HepG2 (cell line): Measurements from ENCODE around the gene ZXDC. TPM values are rescaled to one million over a fixed set of nuclear protein-coding genes. Genes with fewer than 3 reads are reported as not detected.

Source experiments
- ATAC-seq: fragments of 200-7000 bp; cut with Tn5 transposase; 3 replicates; pipeline ENCODE4 v1.9.1; 2020; ENCODE audit warnings: mild to moderate bottlenecking, moderate library complexity
- BruUV-seq: library from RNA; stranded (reverse); fragments of 400-500 nt; replicated peaks from 2 replicates; lab custom pipeline; 2021; lab: Mats Ljungman, UMichigan
- CTCF ChIA-PET: fragments of 300-600 bp; formaldehyde crosslinking; extraction: SDS; loops from one replicate; lab custom pipeline; 2021; ENCODE audit warnings: low total read pairs, inconsistent platforms, low intra/inter-chr PET ratio; lab: Yijun Ruan, JAX
- POLR2A ChIA-PET: fragments of 350-600 bp; sonication (Branson Sonifier 250); formaldehyde crosslinking; loops from one replicate; lab custom pipeline; 2020; ENCODE audit warnings: antibody characterized with exemption, inconsistent platforms; lab: Yijun Ruan, JAX
- DNase-seq: peaks from one replicate; pipeline ENCODE4 v3.0.0-alpha.2; 2015; ENCODE audit warnings: low spot score
- FAIRE-seq: peaks from 3 replicates; lab custom pipeline; 2011; peaks lifted over from hg19 to GRCh38; lab: Jason Lieb, UNC
- H2AFZ ChIP-seq: one replicate; pipeline ENCODE4 v1.6.1; 2011; ENCODE audit warnings: low read length, inconsistent platforms
- H3K27ac ChIP-seq: fragments of 300-600 bp; 3 replicates; pipeline ENCODE4 v1.8.0; 2011; ENCODE audit warnings: mixed run types, mild to moderate bottlenecking, mixed read lengths, low read length, inconsistent platforms; ENCODE audit not compliant: insufficient read depth; ENCODE audit errors: extremely low read length
- H3K27me3 ChIP-seq, 2 experiments: fragments of 200-600 bp in 1 of 2; 2 replicates in 1 of 2; 3 replicates in 1 of 2; pipeline versions ENCODE4 v1.6.0 to v1.8.0; 2011; ENCODE audit warnings: low read length in 2 of 2, mild to moderate bottlenecking in 2 of 2, moderate library complexity in 2 of 2, inconsistent platforms in 1 of 2; ENCODE audit not compliant: insufficient read depth in 2 of 2, control insufficient read depth in 1 of 2
- H3K36me3 ChIP-seq, 2 experiments: fragments of 200-600 bp in 1 of 2; replicated peaks in 1 of 2; 2 replicates in 1 of 2; 3 replicates in 1 of 2; pipeline versions ENCODE4 v1.5.1 to v1.8.0; 2011; ENCODE audit warnings: low read length in 2 of 2, inconsistent platforms in 1 of 2; ENCODE audit not compliant: insufficient read depth in 2 of 2, control insufficient read depth in 1 of 2
- H3K4me1 ChIP-seq: 2 replicates; pipeline ENCODE4 v1.5.1; 2012; ENCODE audit warnings: low read length, inconsistent platforms; ENCODE audit not compliant: insufficient read depth
- H3K4me2 ChIP-seq: 2 replicates; pipeline ENCODE4 v1.6.0; 2011; ENCODE audit warnings: low read depth, low read length, inconsistent platforms
- H3K4me3 ChIP-seq, 3 experiments: fragments of 200-600 bp in 1 of 3; sonication (generic), shearing (Covaris generic) in 1 of 3; replicated peaks in 1 of 3; 2 replicates each; pipeline ENCODE4 v1.5.1; 2011 to 2016; ENCODE audit warnings: low read length in 3 of 3, inconsistent platforms in 2 of 3, low read depth in 2 of 3, mild to moderate bottlenecking in 2 of 3, control low read depth in 1 of 3, mixed read lengths in 1 of 3; ENCODE audit not compliant: insufficient read depth in 1 of 3
- H3K79me2 ChIP-seq: one replicate; pipeline ENCODE4 v1.6.1; 2011; ENCODE audit warnings: low read length, inconsistent platforms; ENCODE audit not compliant: insufficient read depth
- H3K9ac ChIP-seq: 2 replicates; pipeline ENCODE4 v1.6.0; 2011; ENCODE audit warnings: mild to moderate bottlenecking, low read depth, low read length, inconsistent platforms; ENCODE audit not compliant: insufficient read depth
- H3K9me3 ChIP-seq: 2 replicates; pipeline ENCODE4 v1.5.1; 2012; ENCODE audit warnings: mild to moderate bottlenecking, low read length
- H4K20me1 ChIP-seq: 2 replicates; pipeline ENCODE4 v1.6.0; 2011; ENCODE audit warnings: inconsistent platforms, mild to moderate bottlenecking, low read length, moderate library complexity; ENCODE audit not compliant: insufficient read depth
- ARID5B ChIP-seq: IDR thresholded peaks from 2 replicates; pipeline ENCODE4 v1.4.0; 2020; ENCODE audit warnings: mild to moderate bottlenecking, missing genetic modification reagents
- FOXC1 ChIP-seq: sonication (generic); formaldehyde crosslinking; IDR thresholded peaks from 2 replicates; pipeline ENCODE4 v1.8.0; 2022; ENCODE audit warnings: mild to moderate bottlenecking, missing genetic modification reagents, borderline replicate concordance
- HBP1 ChIP-seq: IDR thresholded peaks from 2 replicates; pipeline ENCODE4 v1.6.1; 2016; ENCODE audit warnings: low read depth, control low read depth
- HOXA9 ChIP-seq: sonication (generic); formaldehyde crosslinking; IDR thresholded peaks from 2 replicates; pipeline ENCODE4 v1.8.1; 2022; ENCODE audit warnings: missing genetic modification reagents, mild to moderate bottlenecking, moderate library complexity, borderline replicate concordance
- MATR3 ChIP-seq: sonication (generic); formaldehyde crosslinking; IDR thresholded peaks from 2 replicates; pipeline ENCODE4 v1.4.0; 2020; ENCODE audit warnings: missing genetic modification reagents
- MLX ChIP-seq: IDR thresholded peaks from 2 replicates; pipeline ENCODE4 v1.6.1; 2016
- ZHX1 ChIP-seq: sonication (generic); formaldehyde crosslinking; IDR thresholded peaks from 2 replicates; pipeline ENCODE4 v1.8.1; 2022; ENCODE audit warnings: low read depth, mild to moderate bottlenecking, missing genetic modification reagents
- ZNF333 ChIP-seq: sonication (generic); formaldehyde crosslinking; IDR thresholded peaks from 2 replicates; pipeline ENCODE4 v1.4.0; 2020; ENCODE audit warnings: mild to moderate bottlenecking, missing genetic modification reagents, borderline replicate concordance
- ZNF562 ChIP-seq: sonication (generic); formaldehyde crosslinking; IDR thresholded peaks from 2 replicates; pipeline ENCODE4 v1.8.0; 2022; ENCODE audit warnings: missing genetic modification reagents, borderline replicate concordance
- ZNF775 ChIP-seq: sonication (generic); formaldehyde crosslinking; IDR thresholded peaks from 2 replicates; pipeline ENCODE4 v1.4.0; 2020; ENCODE audit warnings: missing genetic modification reagents, mild to moderate bottlenecking, moderate library complexity, borderline replicate concordance
- ZNF891 ChIP-seq: sonication (generic); formaldehyde crosslinking; IDR thresholded peaks from 2 replicates; pipeline ENCODE4 v1.5.0; 2020; ENCODE audit warnings: mild to moderate bottlenecking, missing genetic modification reagents
- WGBS: methylation state at CpG from one replicate; pipeline ENCODE4 v1.1.6; 2017; ENCODE audit warnings: low lambda C conversion rate; 5-methylcytosine and 5-hydroxymethylcytosine counted together
- in situ Hi-C: cut with HindIII; loops from 2 replicates; pipeline ENCODE4 v1.10.0; 2017; ENCODE audit warnings: low pct_unique_long_range_greater_than_20kb; ENCODE audit not compliant: extremely low pct_ligation_motif_present
- intact Hi-C: fragments of 100-400 bp; cut with micrococcal nuclease; formaldehyde crosslinking; loops from one replicate; pipeline ENCODE4 v1.10.0; 2022; ENCODE audit not compliant: unreplicated experiment
- polyA plus RNA-seq, 8 experiments: library from polyadenylated mRNA; depleted of rRNA in 3 of 8; stranded (reverse) in 7 of 8; unstranded in 1 of 8; fragments of >200 nt; fragmentation: Illumina TruSeq in 4 of 8; extraction: Trizol in 4 of 8; gene quantifications; 2 replicates each; pipeline versions ENCODE4 v1.2.1 to v1.2.3, GENCODE V29; 2011 to 2016; ENCODE audit warnings: low read depth in 4 of 8, missing spikeins in 1 of 8, mixed read lengths in 1 of 8; ENCODE audit not compliant: insufficient read depth in 1 of 8
- total RNA-seq, 5 experiments: library from RNA; depleted of rRNA; stranded (reverse); fragments of >200 nt; fragmentation: Illumina TruSeq; extraction: Trizol; gene quantifications; 2 replicates each; pipeline ENCODE4 v1.2.3, GENCODE V29; 2016; ENCODE audit warnings: low read depth in 1 of 5
- TF ChIP-seq, protein P1 (sequence below): sonication (generic); formaldehyde crosslinking; IDR thresholded peaks from 2 replicates; pipeline ENCODE4 v1.8.0; 2022; ENCODE audit warnings: missing genetic modification reagents, mild to moderate bottlenecking, moderate library complexity, borderline replicate concordance

ZXDC gene
- total and polyA plus RNA-seq, 2 of the 13 experiments (the other 11 are each of a cell fraction or from before 2014, with no cell fraction given) = 17.6 to 21.2 TPM

- H3K79me2 ChIP-seq = no peaks in the 10 kb centered on the region
- no peak overlapping the region for H2AFZ ChIP-seq
- no peaks in the 10 kb centered on the region for H4K20me1 ChIP-seq
- no peak overlapping the region for H3K4me3 ChIP-seq
- no peaks in the 10 kb centered on the region for H3K9me3 ChIP-seq
- WGBS = 4% methylated on average over 4 of the region's 4 CpGs
- no peak for FAIRE-seq
- no TSS peak for BruUV-seq
- no peak overlapping the region for H3K4me2 ChIP-seq
- no peak overlapping the region for H3K9ac ChIP-seq
- no peak for DNase-seq
- ChIA-PET CTCF (interaction anchor here (2.9 kb wide), 1 partner anchor 131 kb away, joined by 54 read pairs; no protein-coding TSS in a partner anchor), POLR2A (no interaction called here)
- no peaks in the 10 kb centered on the region for H3K36me3 ChIP-seq
- H3K27me3 ChIP-seq = peaks cover 0 to 18% of the 10 kb centered on the region in 2 experiments; a peak in 2 of 5 replicates
- H3K4me1 ChIP-seq = peaks cover 13% of the 10 kb centered on the region
- no peak for ATAC-seq
- intact Hi-C loops (no loop called here), in situ Hi-C loops (loop anchor here (5.0 kb wide), 1 partner anchor 143 kb away; no protein-coding TSS in a partner anchor)
- no peak overlapping the region for H3K27ac ChIP-seq
- TF ChIP-seq FOXC1 (CRISPR knock-in tag) (no peak), HOXA9 (no peak), ZNF775 (CRISPR knock-in tag) (no peak), ZNF891 (CRISPR knock-in tag) (no peak), ZNF562 (CRISPR knock-in tag) (no peak), ARID5B (CRISPR knock-in tag) (no peak), ZNF333 (CRISPR knock-in tag) (no peak), ZHX1 (CRISPR knock-in tag) (no peak), MLX (CRISPR knock-in tag) (no peak), HBP1 (no peak), MATR3 (CRISPR knock-in tag) (no peak)
- TF ChIP-seq, protein P1, sequence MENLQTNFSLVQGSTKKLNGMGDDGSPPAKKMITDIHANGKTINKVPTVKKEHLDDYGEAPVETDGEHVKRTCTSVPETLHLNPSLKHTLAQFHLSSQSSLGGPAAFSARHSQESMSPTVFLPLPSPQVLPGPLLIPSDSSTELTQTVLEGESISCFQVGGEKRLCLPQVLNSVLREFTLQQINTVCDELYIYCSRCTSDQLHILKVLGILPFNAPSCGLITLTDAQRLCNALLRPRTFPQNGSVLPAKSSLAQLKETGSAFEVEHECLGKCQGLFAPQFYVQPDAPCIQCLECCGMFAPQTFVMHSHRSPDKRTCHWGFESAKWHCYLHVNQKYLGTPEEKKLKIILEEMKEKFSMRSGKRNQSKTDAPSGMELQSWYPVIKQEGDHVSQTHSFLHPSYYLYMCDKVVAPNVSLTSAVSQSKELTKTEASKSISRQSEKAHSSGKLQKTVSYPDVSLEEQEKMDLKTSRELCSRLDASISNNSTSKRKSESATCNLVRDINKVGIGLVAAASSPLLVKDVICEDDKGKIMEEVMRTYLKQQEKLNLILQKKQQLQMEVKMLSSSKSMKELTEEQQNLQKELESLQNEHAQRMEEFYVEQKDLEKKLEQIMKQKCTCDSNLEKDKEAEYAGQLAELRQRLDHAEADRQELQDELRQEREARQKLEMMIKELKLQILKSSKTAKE = no peak
Measured at GRCh38 chr3:126390751-126391150, 84.9 kb downstream of the ZXDC start.
